HG03442 (cell line): ENCODE measurements around the gene S1PR4.
"Not testable (repeated sequence)": the region's sequence is repeated elsewhere in the genome, so short reads cannot be mapped to it uniquely, and the experiment has no call there.

ENCODE experiments used
- ATAC-seq: cut with Tn5 transposase; IDR thresholded peaks from one replicate; pipeline ENCODE4 v1.9.1; 2021; ENCODE audit warnings: mild to moderate bottlenecking, moderate library complexity; ENCODE audit not compliant: unreplicated experiment

The S1PR4 gene

DNA sequence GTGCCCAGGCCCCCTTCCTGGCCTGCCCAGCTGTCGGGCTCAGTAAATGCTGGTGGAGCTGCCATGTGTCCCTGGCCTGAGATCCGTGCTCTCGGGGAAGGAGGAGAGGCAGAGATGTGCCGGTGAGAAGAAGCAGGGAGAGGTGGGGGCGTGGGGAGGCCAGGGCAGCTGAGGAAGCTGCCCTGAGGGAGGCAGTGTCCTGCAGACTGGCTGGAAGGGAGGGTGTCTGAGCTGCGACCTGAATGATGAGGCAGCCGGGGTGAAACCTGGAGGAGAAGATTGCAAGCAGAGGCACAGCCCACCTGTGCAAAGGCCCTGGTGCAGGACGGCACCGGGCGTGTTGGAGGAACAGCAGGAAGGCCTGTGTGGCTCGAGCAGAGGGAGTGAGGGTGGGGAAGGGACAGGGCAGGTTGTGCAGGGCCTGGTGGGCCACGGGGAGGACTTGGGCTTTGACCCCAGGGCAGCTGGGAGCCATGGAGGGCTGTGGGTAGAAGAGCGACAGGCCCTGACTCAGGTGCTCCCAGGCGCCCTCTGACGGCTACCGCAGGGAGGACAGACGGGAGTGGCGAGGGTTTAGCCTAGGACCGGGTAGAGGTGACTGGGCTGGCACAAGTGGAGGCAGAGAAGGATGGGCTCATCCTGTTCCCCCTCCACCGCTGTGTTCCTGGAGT, 31.9 kb downstream of the S1PR4 start:
- ATAC-seq: no peak

DNA sequence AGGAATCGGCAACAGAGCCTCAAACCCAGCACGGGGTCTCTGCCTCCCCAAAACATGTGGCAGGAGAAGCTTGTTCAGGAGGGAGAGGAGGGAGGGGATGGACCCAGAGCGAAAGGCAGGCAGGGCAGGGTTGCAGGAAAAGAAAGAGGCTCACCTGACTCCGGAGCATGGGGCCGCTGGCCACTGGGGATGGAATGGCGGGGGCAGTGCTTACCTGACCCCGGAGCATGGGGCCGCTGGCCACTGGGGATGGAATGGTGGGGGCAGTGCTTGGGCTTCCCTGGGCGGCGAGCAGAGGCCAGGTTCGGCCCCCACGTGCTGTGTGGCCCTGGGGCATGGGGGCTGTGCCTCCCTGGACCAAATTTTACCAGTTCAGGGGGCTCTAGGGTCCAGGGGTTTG, 32.6 kb downstream of the S1PR4 start:
- ATAC-seq: no peak

DNA sequence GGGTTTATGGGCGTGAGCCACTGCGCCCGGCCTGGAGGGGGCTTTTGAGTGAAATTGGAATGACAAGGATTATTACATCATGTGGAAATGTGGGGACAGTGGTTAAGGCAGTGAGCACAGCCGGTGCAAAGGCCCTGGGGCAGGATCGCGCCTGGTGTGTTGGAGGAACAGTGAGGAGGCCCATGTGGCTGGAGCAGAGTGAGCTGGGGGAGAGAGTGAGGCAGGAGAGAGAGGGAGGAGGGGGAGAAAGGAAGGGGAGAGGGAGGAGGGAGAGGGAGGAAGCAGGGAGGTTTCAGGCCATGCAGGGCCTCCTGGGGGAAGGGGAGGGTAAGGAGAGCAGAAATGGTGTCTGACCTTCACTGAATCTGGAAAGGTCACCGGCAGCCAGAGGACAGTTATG, 34.6 kb downstream of the S1PR4 start:
- ATAC-seq: no peak

- no peak for ATAC-seq
Observed at GRCh38 chr19:3216874-3217273, 38.3 kb downstream of the S1PR4 start.

DNA sequence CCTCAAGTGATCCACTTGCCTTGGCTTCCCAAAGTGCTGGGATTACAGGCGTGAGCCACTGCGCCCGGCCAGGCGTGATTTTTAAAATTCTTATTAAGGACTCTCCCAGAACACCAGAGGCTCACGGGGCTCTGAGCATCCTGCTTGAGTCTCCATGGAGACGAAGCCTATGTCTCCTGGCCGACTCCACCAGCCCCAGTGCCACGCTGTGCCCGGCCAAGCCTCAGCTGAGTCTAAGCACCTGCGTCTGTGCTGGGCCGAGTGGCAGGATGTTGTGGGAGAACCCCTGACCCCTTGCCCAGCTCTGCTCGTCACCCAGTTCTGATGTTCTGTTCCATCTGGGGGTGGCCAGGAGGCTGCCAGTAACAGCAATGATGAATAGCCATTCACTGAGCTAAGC, 42.0 kb downstream of the S1PR4 start:
- ATAC-seq: no peak

DNA sequence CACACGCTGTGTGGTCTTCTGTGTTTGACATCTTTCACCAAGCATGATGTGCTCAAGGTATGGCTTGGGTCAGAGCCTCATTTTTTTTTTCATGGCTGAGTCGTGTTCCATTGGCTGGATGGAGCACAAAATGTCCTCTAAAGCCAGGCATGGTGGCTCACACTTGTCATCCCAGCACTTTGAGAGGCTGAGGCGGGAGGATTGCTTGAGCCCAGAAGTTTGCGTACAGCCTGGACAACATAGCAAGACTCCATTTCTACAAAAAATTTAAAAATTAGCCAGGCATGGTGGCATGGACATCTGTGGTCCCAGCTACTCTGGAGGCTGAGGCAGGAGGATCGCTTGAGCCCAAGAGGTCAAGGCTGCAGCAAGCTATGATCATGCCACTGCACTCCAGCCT, 43.0 kb downstream of the S1PR4 start:
- ATAC-seq: not testable (repeated sequence)

- ATAC-seq: no peak
Observed at GRCh38 chr19:3222709-3223108, 44.1 kb downstream of the S1PR4 start.

- no peak for ATAC-seq
Observed at GRCh38 chr19:3224346-3225168, 46.0 kb downstream of the S1PR4 start, which contains the start of gene CELF5. CELF5 (plus strand) TSS chr19:3224661; CDS start chr19:3224740, 79 bp downstream.

DNA sequence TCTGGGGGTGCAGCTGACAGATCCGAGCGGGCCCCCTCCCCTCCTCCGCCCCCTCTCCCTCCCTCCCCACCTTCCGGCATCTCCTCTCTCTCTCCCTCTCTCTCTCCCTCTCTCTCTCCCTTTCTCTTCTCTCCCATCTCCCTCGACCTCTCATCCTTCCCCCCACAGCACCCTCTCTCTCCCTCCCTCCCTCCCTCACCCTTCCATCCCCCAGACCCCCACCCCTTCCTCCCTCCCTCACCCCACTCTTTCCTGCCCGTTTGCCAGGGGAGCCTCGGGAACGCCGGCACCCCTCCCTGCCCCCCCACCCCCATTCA, 46.6 kb downstream of the S1PR4 start:
- ATAC-seq: no peak

DNA sequence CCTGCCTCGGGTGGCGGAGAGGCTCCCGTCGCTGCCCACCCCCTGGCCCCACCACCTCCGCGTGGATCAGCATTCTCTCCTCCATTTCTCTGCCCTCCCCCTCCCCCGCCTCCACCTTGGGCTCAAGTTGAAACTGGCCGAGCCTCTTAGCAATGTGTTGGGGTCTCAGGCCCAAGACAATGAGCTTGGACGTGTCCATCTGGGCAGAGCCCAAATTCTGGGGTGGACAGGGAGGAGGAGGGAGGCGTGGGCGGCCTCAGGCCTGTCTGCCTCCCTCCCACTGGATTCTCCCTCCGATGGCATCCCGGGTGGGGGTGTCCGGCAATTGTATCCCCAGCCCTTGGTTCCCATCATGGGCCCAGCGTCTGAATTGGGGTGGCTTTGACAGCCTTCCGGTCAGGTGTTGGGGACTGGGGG, 47.1 kb downstream of the S1PR4 start:
- no peak for ATAC-seq

DNA sequence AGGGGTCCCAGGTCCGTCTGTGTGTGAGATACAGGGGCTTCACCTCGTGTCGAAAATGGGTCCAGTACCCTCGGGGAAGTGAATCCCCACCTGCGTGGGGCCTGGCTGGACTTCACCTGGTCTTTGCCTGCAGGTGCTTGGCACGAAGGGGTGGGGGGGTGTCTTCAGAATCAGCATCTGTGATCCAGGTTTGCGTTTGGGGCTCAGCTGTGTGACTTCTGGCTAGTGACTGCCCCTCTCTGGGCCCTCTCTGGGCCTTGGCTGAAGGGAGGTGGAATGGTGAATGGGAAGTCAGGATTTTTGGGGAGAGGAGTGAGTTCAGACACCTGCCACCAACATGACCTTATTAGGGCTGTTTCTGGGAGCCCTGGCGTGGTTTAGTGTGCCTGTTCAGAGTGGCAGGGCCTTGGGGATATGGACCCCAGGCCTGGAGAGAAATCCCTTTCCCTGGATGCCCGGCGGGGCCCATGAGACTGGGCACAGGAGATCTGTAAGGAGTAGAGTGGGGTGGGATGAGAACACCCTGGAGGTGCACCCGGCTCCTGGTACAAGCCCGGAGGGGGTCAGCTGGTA, 48.6 kb downstream of the S1PR4 start:
- ATAC-seq: no peak

DNA sequence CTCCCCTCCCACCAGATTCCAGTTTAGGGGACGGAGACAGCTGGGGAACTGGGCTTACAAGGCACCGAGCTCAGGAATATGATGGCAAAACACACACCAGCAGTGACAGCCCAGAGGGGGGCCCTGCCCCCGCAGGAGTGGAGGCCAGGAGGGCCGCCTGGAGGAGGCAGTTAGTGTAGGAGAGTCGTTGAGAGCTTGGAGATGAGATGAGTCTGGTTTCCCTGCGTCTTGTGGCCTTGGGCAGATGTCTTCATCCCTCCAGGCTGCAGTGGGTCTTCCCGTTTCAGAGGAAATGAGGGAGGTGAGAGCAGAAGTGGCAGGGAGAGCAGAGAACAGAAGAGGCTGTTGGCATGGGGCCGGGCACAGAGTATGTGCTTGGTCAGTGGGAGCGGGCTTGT, 50.8 kb downstream of the S1PR4 start:
- ATAC-seq: no peak
